ENCODE measurements around the gene CRABP2.

Gene CRABP2

DNA sequence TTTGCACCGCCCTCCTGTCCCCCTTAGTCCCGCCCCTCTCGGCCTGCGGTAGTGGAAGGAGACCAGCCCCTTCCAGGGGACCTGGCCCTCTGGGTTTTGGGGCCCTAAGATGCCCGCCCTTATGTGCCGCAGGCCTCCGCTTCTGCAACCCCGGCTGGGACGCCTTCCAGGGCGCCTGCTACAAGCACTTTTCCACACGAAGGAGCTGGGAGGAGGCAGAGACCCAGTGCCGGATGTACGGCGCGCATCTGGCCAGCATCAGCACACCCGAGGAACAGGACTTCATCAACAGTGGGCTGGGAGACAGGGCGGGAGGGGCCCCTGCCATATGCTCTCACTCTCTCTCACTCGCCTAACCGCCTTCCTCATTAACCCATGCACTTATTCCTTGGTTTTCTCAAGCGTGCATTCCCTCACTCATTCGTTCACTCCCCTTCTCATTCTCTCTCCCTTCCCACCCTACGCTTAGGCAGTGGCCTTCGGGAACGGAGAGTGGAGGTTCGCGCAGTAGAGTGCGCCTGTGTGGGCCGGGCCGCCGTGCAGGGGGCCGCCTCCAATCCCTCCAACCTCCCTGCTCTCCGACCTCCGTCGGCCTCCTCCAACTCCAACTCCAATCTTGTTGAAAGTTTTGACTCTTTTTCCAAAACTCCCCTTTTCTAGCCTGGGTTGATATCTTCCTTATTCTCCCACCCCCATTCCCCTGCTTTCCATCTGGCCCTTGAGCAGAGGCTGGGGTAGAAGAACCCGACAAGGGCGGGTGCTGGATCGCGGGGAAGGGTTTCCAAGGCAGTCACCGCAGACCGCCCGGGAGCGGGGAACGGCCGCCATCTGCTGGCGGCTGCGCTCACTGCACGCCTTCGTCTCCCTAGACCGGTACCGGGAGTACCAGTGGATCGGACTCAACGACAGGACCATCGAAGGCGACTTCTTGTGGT is 48.3 kb downstream of the CRABP2 start:
- in situ Hi-C loops (cut with HindIII; ENCODE audit: low sequenced_read_pairs): no loop called here

DNA sequence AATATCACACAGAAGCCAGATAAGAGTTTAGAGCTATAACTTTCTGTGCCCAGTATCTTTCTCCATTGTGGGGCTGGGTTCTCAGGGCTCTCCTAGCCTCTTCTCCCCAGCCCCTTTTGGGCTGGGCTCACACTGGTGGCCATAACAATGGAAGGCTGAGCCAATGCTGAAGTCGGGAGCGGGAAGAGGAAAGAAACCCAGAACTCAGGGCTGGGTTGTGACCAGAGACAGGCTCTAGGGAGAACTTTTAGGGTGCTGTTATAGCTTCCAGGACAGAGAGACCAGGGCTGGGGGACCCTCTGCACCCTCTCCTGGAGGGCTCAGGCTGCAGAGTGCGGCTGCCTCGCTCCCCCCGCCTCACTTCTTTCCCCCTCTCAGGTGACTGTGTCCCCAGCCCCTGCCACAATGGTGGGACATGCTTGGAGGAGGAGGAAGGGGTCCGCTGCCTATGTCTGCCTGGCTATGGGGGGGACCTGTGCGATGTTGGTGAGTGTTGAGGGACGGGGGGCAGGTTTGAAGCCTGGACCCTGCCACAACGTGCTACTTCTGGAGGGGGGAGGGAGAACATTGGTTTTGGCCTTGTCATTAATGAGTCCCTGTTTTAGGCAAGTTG is 49.4 kb downstream of the CRABP2 start:
- in situ Hi-C loops (cut with HindIII; ENCODE audit: low sequenced_read_pairs): no loop called here

DNA sequence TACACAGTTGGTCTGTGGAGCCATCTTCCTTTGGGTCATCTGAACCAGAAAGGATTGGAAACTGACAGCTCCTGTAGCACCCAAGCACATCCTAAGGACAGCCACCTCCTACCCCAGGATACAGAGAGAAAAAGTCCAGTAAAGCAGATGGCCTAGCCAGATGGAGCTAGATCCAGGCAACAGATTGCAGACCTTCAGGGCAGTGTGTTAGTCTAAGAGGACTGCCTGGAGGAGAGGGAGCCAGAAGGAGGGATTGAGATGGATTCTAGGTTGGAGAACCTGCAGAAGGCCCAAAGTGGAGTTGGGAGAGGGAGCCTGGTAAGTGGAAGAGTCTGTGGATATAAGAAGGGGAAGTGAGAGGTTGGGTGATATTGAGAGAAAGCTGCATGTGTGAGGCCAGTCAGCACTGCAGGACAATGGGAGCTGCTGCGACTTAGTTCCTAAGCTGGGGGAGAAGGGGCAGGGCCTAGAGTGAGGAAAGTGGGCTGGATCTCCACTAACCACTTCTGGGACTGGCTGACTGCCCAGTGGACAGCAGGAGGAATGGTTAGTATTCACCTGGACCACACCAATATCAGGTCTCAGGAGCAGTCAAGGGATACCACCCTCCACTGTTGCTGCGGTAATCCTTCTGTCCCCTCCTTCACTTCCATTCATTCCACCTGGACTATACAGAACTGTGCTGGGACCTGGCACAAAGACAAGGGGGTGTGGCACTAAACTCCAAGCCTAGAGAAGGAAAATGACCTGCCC is 50.1 kb downstream of the CRABP2 start:
- in situ Hi-C loops (cut with HindIII; ENCODE audit: low sequenced_read_pairs): no loop called here

DNA sequence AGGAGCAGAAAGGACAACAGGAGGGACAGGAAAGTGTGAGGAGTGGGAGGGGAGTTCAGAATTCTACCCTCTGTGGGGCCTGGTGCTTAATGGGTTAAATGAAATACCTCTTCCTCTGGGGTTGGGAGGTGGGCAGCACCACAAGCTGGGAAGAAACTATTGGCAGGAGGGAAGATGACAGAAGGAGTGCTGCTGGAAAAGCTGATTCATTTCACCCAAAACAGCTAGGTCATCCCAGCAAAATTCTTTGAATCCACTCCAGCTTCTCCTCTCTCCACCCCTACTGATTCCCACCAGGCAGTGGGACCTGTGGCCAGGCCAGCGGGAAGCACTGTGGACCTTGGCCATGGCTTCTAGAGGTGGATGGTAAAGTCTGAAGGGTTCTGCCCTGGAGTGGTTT is 50.7 kb downstream of the CRABP2 start:
- in situ Hi-C loops (cut with HindIII; ENCODE audit: low sequenced_read_pairs): no loop called here

DNA sequence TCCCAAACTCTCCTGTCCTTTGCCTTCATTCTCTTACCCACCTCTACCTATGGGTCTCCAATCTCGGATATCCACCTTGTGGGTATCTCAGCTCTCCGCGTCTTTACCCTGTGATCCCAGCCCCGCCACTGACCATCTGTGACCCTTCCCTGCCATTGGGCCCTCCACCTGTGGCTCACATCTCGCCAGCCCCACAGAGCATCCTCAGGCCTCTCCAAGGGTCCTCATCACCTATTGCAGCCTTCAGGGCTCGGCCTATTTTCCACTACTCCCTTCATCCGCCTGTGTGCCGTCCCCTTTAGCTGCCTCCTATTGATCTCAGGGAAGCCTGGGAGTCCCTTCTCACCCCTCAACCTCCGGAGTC is 52.4 kb downstream of the CRABP2 start:
- in situ Hi-C loops (cut with HindIII; ENCODE audit: low sequenced_read_pairs): no loop called here

DNA sequence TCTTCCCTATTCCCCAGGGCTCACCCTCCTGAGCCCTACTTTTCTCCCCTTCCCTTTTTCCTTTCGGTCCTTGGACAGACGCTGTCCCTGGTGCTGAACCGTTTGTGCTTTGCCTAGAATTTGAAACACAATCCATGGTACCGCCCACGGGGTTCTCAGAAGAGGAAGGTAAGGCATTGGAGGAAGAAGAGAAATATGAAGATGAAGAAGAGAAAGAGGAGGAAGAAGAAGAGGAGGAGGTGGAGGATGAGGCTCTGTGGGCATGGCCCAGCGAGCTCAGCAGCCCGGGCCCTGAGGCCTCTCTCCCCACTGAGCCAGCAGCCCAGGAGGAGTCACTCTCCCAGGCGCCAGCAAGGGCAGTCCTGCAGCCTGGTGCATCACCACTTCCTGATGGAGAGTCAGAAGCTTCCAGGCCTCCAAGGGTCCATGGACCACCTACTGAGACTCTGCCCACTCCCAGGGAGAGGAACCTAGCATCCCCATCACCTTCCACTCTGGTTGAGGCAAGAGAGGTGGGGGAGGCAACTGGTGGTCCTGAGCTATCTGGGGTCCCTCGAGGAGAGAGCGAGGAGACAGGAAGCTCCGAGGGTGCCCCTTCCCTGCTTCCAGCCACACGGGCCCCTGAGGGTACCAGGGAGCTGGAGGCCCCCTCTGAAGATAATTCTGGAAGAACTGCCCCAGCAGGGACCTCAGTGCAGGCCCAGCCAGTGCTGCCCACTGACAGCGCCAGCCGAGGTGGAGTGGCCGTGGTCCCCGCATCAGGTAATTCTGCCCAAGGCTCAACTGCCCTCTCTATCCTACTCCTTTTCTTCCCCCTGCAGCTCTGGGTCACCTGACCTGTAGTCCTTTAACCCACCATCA is 53.0 kb downstream of the CRABP2 start:
- in situ Hi-C loops (cut with HindIII; ENCODE audit: low sequenced_read_pairs): no loop called here

Measured in DLD1 (cell line).